ENCODE measurements around the gene FUT9.

DNA sequence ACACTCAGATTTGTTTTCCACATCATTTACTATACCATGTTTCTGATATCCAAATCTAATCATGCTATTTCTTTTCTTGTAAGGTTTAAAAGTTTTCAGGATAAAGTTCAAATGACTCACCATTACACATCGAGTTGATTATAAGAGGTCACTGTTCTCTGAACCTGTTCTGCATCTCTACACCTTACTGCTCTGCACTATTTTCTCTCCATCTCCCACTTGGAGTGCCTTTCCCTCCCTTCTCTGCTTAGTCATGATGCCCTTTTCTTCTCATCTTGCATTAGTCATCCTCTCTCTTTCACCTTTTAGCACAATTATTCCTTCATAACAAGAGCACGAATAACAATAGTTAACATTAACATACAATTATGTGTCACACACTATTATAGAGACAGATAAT is 37.5 kb upstream of the FUT9 start:
- TF ChIP-seq CTBP1 (IDR thresholded peaks at IDR 0.05; ENCODE audit: borderline replicate concordance) (no peak), SP1 (IDR thresholded peaks at IDR 0.05) (no peak), SUZ12 (IDR thresholded peaks at IDR 0.05) (no peak), BHLHE40 (IDR thresholded peaks at IDR 0.05; ENCODE audit: borderline replicate concordance) (no peak), L3MBTL2 (conservative IDR thresholded peaks at IDR 0.05) (no peak), FOXM1 (IDR thresholded peaks at IDR 0.05; ENCODE audit: borderline replicate concordance) (no peak), TARDBP (IDR thresholded peaks at IDR 0.05) (no peak), HDGF (IDR thresholded peaks at IDR 0.05; ENCODE audit: borderline replicate concordance) (no peak), ARNT (IDR thresholded peaks at IDR 0.05) (no peak), LEF1 (IDR thresholded peaks at IDR 0.05; ENCODE audit: borderline replicate concordance) (no peak), ELF4 (IDR thresholded peaks at IDR 0.05) (no peak), FOXK2 (IDR thresholded peaks at IDR 0.05) (no peak), ZNF384 (IDR thresholded peaks at IDR 0.05) (no peak)
- TF ChIP-seq, protein P1, sequence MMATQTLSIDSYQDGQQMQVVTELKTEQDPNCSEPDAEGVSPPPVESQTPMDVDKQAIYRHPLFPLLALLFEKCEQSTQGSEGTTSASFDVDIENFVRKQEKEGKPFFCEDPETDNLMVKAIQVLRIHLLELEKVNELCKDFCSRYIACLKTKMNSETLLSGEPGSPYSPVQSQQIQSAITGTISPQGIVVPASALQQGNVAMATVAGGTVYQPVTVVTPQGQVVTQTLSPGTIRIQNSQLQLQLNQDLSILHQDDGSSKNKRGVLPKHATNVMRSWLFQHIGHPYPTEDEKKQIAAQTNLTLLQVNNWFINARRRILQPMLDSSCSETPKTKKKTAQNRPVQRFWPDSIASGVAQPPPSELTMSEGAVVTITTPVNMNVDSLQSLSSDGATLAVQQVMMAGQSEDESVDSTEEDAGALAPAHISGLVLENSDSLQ (IDR thresholded peaks at IDR 0.05) = no peak
